Measurements from ENCODE around the gene NPAS3.

GRCh38 chr14:33460164-33460563, 521.5 kb downstream of the NPAS3 start:
- TF ChIP-seq POLR2A (IDR thresholded peaks at IDR 0.05; ENCODE audit: low read length), result no peak
- TF ChIP-seq GATA1 (IDR thresholded peaks at IDR 0.05; ENCODE audit: low read depth, low read length), result no peak

Measured in erythroblast (primary cell).